ENCODE results near the gene ANKRD13B. TPM values are rescaled to one million over a fixed set of nuclear protein-coding genes. Genes with fewer than 3 reads are reported as not detected.

Gene ANKRD13B
- total RNA-seq, 1 experiment from 2014 or later = 31.4 TPM

- peaks cover 14% of the 10 kb centered on the region for H3K4me1 ChIP-seq (ENCODE audit: control insufficient read depth, insufficient read depth, low read length)
- no peaks in the 10 kb centered on the region for H3K36me3 ChIP-seq (ENCODE audit: control insufficient read depth, insufficient read depth, low read length)
- no TSS peak for BruUV-seq (replicated peaks)
- in situ Hi-C loops (cut with HindIII; ENCODE audit: low pct_unique_long_range_greater_than_20kb, low sequenced_read_pairs) (no loop called here), intact Hi-C loops (cut with micrococcal nuclease; ENCODE audit: unreplicated experiment) (no loop called here)
- ChIA-PET POLR2A (interaction anchor here (0.6 kb wide), 1 partner anchor 25 kb away, joined by 3 read pairs; no protein-coding TSS in a partner anchor), CTCF (interaction anchor here (0.6 to 1.6 kb wide), 2 partner anchors 197 to 225 kb away, joined by 8 to 17 read pairs; no protein-coding TSS in a partner anchor)
- no peaks in the 10 kb centered on the region for H3K9me3 ChIP-seq (ENCODE audit: control insufficient read depth, insufficient read depth, low read depth, low read length)
- H3K27me3 ChIP-seq (ENCODE audit: control insufficient read depth, insufficient read depth, low read length) = no peaks in the 10 kb centered on the region
- TF ChIP-seq POLR2AphosphoS5 (IDR thresholded peaks at IDR 0.05; ENCODE audit: low read depth, low read length) = 0 out of 2 replicates have a peak, but pooled peaks have one; percentile 47
- TF ChIP-seq TCF7L2 (IDR thresholded peaks at IDR 0.05; ENCODE audit: low read depth, low read length) = peak; percentile 21; the same call in 1 of the 2 replicates
- TF ChIP-seq CTCF (IDR thresholded peaks at IDR 0.05) = no peak
- TF ChIP-seq REST (IDR thresholded peaks at IDR 0.05; ENCODE audit: insufficient read depth in 1 of 2, low read depth in 2 of 2, low read length in 1 of 2) = no peak
- TF ChIP-seq SIN3A (IDR thresholded peaks at IDR 0.05; ENCODE audit: borderline replicate concordance, insufficient read depth, low read depth, low read length) = no peak; the same call in 1 of the 2 replicates
- DNase-seq (ENCODE audit: low read depth, low spot score) (no peak), ATAC-seq (peak; percentile 68)
- peak within 1 kb of the TSS; percentile 81 to 88 for H3K4me3 ChIP-seq (ENCODE audit: low read depth in 2 of 2, low read length in 2 of 2)
- H3K27ac ChIP-seq (ENCODE audit: low read length) = peak within 1 kb of the TSS; percentile 92
These were observed 26.2 kb upstream of the ANKRD13B start, which contains the start of gene ABHD15 for GRCh38 chr17:29566473-29567303. Gene ABHD15, minus strand, starts transcription at chr17:29567037. Its CDS starts 71 bp downstream, at chr17:29566966.

- DNase-seq (ENCODE audit: low read depth, low spot score) = no peak
- intact Hi-C loops (cut with micrococcal nuclease; ENCODE audit: unreplicated experiment) = no loop called here
- POLR2A ChIA-PET = no interaction called here
- CTCF ChIA-PET = interaction anchor here (1.6 kb wide), 1 partner anchor 197 kb away, joined by 8 read pairs; no protein-coding TSS in a partner anchor
- in situ Hi-C loops (cut with HindIII; ENCODE audit: low pct_unique_long_range_greater_than_20kb, low sequenced_read_pairs) = no loop called here
- no TSS peak for BruUV-seq (replicated peaks)
- Histone ChIP-seq H3K9me3 (ENCODE audit: control insufficient read depth, insufficient read depth, low read depth, low read length) (no peaks in the 10 kb centered on the region), H3K27me3 (ENCODE audit: control insufficient read depth, insufficient read depth, low read length) (no peaks in the 10 kb centered on the region), H3K27ac (ENCODE audit: low read length) (peak overlapping the region; percentile 92), H3K36me3 (ENCODE audit: control insufficient read depth, insufficient read depth, low read length) (no peaks in the 10 kb centered on the region), H3K4me3 (ENCODE audit: low read depth in 2 of 2, low read length in 2 of 2) (peak overlapping the region; percentile 81 to 88), H3K4me1 (ENCODE audit: control insufficient read depth, insufficient read depth, low read length) (peaks cover 14% of the 10 kb centered on the region)
- TF ChIP-seq TCF7L2 (IDR thresholded peaks at IDR 0.05; ENCODE audit: low read depth, low read length) = no peak
- 0 out of 2 replicates have a peak, but pooled peaks have one; percentile 73 for TF ChIP-seq SIN3A (IDR thresholded peaks at IDR 0.05; ENCODE audit: borderline replicate concordance, insufficient read depth, low read depth, low read length)
- ATAC-seq = peak; percentile 31
These were observed 25.7 kb upstream of the ANKRD13B start for GRCh38 chr17:29567304-29567553.
